Measurements from ENCODE around the gene FMN1. TPM values are rescaled to one million over a fixed set of nuclear protein-coding genes. Genes with fewer than 3 reads are reported as not detected.

Gene FMN1
- total RNA-seq, 1 donor from 2014 or later: 0.07 TPM

DNA sequence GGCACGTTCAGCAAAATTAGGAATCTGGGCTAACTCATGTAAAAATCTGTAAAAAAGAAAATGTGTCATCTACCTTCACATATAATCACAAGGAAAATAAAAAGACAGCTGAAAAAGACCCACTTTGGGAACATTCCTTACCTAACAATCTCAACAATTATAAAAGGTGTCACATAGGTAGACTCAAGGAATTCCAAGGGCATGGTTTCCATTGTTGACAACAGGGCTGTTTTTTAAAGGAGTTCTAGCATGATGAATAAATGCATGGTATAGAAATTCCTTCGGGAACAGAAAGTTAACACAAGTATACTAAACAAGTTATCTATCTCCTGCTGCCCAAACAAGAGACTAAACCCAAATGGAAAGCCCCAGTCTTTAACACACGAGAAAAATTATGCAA, 292.5 kb downstream of the FMN1 start:
- intact Hi-C loops (cut with micrococcal nuclease): no loop called here

GRCh38 chr15:32901192-32901591, 293.3 kb downstream of the FMN1 start:
- intact Hi-C loops (cut with micrococcal nuclease): no loop called here

- intact Hi-C loops (cut with micrococcal nuclease): no loop called here
Observed at GRCh38 chr15:32899126-32899596, 295.4 kb downstream of the FMN1 start.

GRCh38 chr15:32898414-32898813, 296.1 kb downstream of the FMN1 start:
- intact Hi-C loops (cut with micrococcal nuclease): no loop called here

- intact Hi-C loops (cut with micrococcal nuclease): no loop called here
Observed at GRCh38 chr15:32893421-32893820, 301.1 kb downstream of the FMN1 start.

GRCh38 chr15:32889214-32889613, 305.3 kb downstream of the FMN1 start:
- intact Hi-C loops (cut with micrococcal nuclease): no loop called here

- intact Hi-C loops (cut with micrococcal nuclease): no loop called here
Observed at GRCh38 chr15:32888221-32888761, 306.2 kb downstream of the FMN1 start.

- intact Hi-C loops (cut with micrococcal nuclease): no loop called here
Observed at GRCh38 chr15:32887090-32887489, 307.4 kb downstream of the FMN1 start.

DNA sequence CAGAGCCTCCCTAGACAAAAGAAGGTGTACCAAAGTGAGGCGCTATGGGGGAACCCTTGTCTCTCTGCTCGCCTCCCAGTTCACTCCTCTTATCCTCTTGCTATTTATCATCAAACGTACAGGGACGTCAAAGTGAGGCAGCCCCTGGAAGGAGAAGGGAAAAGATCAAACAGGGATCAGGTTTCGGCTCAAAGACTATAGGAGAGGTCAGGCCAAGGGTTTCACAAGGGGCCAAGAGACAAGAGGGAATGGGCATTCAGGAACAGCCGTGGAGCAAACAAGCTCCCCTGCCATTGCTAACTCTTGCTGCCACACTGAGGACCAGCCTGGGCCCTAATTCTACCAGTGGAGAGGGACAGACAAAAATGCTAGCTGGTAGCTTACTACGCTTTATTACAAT, 308.1 kb downstream of the FMN1 start:
- intact Hi-C loops (cut with micrococcal nuclease): no loop called here

- intact Hi-C loops (cut with micrococcal nuclease): no loop called here
Observed at GRCh38 chr15:32885713-32886112, 308.8 kb downstream of the FMN1 start.

GRCh38 chr15:32884146-32884545, 310.4 kb downstream of the FMN1 start:
- intact Hi-C loops (cut with micrococcal nuclease): no loop called here

DNA sequence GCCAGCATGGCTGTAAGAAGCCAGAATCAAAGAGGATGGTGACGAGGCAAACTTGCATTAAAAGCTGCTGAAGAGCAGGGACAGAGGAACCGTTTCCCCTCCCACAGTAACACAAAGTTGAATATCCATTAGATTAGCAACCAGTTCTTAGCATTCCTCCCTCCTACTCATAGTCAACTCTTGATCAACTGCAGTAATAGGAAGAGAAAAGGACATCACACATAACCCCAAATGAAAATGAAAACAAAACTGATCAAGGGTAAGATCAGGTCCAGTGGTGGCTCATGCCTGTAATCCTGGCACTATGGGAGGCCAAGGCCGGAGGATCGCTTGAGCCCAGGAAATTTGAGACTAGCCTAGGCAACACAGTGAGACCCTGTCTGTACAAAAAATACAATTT, 311.6 kb downstream of the FMN1 start:
- intact Hi-C loops (cut with micrococcal nuclease): no loop called here

DNA sequence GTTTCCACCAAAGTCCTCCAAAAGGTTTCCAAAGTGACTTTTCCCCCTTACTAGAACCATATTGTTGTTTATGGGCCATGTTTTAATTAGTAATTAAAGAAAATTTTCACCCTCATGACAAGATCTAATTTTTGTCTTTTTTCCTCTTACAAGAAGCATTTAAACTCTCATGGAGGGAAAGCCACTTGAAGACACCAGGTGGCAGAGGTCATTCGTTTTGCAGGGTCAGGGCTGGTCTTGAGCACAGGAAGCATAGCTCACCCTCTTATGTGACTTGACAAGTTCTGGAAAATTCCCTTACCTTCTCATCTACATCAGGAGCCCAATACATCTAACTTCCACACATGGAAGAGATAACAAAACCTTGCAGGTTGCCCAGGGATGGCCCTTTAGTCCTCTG, 313.0 kb downstream of the FMN1 start:
- intact Hi-C loops (cut with micrococcal nuclease): no loop called here

- intact Hi-C loops (cut with micrococcal nuclease): no loop called here
Observed at GRCh38 chr15:32880642-32881041, 313.9 kb downstream of the FMN1 start.

DNA sequence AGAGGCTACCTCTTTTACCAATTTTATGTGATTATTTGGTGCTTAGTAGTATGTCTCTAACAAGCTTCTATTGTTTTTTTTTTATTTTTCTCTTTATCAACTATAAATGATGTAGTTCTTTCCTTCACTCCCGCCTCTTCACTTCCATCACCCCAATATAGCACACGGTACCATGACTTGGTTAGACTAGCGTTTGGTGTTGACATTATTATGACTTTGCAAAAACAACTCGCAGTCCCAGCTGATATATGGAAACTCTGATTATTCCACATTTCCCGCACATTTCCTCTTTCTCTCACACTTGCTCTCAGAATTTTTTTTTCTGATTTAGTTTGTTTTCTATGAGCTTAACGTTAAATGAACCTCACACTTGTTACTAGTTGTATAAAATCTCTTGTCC, 314.5 kb downstream of the FMN1 start:
- intact Hi-C loops (cut with micrococcal nuclease): no loop called here

DNA sequence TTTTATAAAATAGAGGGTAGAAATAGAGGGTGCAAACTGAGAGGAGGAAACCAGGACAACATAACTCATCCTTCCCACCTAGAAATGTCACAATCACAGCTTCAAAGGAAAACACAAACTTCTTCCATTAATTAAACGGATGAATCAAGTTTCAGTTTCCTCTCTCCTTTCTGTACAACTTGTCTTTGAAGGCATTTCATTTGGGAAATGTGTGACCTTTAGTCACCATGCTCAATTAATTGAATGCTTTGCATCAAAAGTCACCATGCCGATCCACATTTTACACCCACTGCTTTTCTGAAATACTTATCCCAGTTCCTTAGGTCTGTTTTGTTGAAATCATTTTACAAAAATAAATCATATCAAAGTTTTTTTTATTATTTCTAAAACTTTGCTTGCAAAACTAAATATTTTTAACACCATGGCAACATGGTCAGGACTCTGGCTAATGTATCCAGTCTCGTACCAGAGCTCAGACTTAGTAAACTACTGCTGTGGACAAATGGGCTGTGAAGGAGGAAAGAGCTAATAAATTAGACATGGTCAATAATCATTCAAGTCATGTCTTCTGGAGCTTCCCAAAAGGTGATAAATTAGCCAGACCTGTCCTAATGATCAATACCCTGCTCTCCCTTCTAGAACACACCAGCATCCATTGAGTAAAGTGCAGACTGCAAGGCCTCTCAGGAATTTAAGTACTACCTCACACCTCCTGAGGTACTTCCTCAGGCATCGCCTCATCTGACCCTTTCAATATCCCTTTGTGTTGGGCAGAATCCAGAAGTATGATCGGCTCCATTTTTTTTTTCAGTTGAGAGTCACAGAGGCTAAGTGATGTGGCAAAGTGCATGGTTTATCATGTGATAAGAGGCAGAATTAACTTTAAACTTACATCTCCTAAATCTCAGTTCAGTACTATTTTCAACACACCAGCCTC, 315.4 kb downstream of the FMN1 start:
- intact Hi-C loops (cut with micrococcal nuclease): no loop called here

- intact Hi-C loops (cut with micrococcal nuclease): no loop called here
Observed at GRCh38 chr15:32878342-32878741, 316.2 kb downstream of the FMN1 start.

- intact Hi-C loops (cut with micrococcal nuclease): no loop called here
Observed at GRCh38 chr15:32877252-32878019, 317.1 kb downstream of the FMN1 start.

DNA sequence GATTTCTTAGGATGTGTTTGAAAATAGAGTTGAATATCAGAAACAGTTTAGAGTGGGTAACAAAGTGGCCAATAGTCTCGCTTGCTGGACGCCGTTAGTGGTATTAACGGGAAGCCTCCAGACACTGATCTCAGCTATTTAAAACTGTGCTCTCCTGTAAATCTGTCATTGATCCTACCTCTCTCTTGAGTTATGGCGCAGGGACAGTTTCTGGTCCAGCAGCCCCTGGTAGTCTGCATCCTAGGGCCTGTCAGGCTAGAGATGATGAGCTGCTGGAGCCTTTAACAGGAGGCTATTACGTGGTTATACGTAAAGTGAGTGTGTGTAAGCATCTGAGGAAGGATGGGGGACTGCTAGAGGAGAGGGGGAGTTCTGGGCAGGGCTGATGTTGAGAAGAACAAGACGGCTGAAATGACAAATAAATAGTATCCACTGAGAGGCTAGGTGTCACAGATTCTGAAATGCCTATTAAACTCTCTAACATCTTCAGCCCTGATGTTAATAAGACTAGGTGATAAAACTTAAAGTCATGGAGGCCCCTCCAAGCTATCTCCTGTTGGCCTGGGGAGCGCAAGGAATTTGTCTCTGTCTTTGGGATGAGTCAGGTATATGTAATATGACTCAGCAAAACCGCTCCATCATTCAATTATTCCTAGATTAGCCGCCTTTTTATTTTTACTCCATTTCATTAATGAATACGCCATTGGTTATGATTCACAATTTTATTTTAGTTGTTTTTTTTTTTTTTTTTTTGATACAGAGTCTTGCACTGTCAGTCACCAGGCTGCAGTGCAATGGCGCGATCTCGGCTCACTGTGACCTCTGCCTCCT, 321.0 kb downstream of the FMN1 start:
- intact Hi-C loops (cut with micrococcal nuclease): no loop called here

DNA sequence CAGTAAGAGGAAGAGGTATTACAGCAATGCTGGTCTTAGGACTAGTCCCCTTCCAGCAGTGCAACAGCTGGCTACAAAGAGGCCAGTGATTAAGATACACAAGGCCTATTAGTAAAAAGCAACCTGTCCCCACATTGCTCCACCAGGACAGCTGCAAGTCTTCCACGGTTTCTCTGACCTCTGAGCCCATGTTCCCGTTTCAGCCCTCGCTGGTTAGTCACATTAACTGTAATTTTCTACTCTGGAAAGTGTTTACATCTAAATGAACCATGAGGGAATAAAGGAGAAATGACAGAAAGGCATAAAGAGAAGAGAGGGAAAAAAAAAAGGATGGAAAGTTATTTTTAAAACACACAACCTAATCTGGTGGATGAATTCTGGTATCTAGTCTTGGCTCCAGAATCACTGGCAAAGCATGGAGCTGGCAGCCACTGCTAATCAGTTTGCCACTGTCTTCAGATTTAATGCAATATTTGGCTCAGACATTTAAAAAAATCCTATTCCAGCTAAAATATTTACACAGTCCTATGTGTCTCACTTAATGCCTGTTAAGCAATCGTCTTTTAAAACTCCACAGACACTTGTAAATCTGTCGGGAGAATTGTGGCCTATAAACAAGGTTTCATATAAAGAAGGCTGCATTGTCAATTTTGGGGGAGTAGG, 321.8 kb downstream of the FMN1 start:
- intact Hi-C loops (cut with micrococcal nuclease): no loop called here

DNA sequence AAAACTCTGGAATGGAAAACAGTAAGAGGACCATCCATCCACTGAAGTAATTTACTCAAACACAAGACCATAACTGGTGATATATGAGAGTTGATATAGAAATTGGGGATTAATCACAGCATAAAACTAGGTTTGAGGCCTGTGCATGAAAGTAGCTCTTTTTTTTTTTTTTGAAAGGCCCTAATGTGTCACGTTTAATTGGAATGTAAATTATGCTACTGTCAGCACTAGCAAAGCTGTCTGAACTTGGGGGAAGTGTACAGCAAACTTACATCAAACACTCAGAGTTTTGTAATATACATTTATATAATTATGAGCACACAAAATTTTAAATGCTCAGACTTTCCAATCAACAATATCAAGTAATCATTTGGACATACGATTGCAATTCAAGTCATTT, 322.6 kb downstream of the FMN1 start:
- intact Hi-C loops (cut with micrococcal nuclease): no loop called here
